BJ (cell line): Measurements from ENCODE around the gene STX5. TPM values are rescaled to one million over a fixed set of nuclear protein-coding genes. Genes with fewer than 3 reads are reported as not detected.
A peak's percentile ranks its signal among the peaks of the same experiment; 100 is the strongest.
"Not testable (repeated sequence)": the region's sequence is repeated elsewhere in the genome, so short reads cannot be mapped to it uniquely, and the experiment has no call there.

Experiments
- CTCF ChIA-PET: fragments of 350-600 bp; formaldehyde crosslinking; extraction: SDS; loops from one replicate; lab custom pipeline; 2021; ENCODE audit warnings: antibody characterized with exemption, inconsistent platforms; lab: Yijun Ruan, JAX
- POLR2A ChIA-PET: fragments of 300-600 bp; sonication (Branson Sonifier 250); formaldehyde crosslinking; extraction: SDS; loops from one replicate; lab custom pipeline; 2021; ENCODE audit warnings: antibody characterized with exemption; lab: Charles Lee
- DNase-seq: peaks from one replicate; pipeline ENCODE4 v3.0.0-alpha.2; 2011; ENCODE audit warnings: low read depth
- H3K27me3 ChIP-seq: 2 replicates; pipeline ENCODE4 v1.6.0; 2011; ENCODE audit warnings: low read length; ENCODE audit not compliant: control insufficient read depth, insufficient read depth
- H3K36me3 ChIP-seq: 2 replicates; pipeline ENCODE4 v1.5.1; 2011; ENCODE audit warnings: low read length; ENCODE audit not compliant: control insufficient read depth, insufficient read depth
- H3K4me3 ChIP-seq: 2 replicates; pipeline ENCODE4 v1.5.1; 2011; ENCODE audit warnings: low read depth, mild to moderate bottlenecking, control low read depth, low read length
- CTCF ChIP-seq: IDR thresholded peaks from 2 replicates; pipeline ENCODE4 v1.5.1; 2011; ENCODE audit warnings: low read depth, mild to moderate bottlenecking, control low read depth, inconsistent platforms, low read length, moderate library complexity; ENCODE audit not compliant: insufficient read depth
- polyA plus RNA-seq: library from polyadenylated mRNA; depleted of rRNA; stranded (reverse); fragments of >200 nt; gene quantifications from 2 replicates; pipeline ENCODE4 v1.2.3, GENCODE V29; 2011; rRNA removed
- small RNA-seq: library from RNA; depleted of rRNA; stranded (forward); fragments of <200 nt; gene quantifications from one replicate; pipeline ENCODE3, GENCODE V24; 2012; ENCODE audit warnings: low replicate concordance, low read depth; ENCODE audit not compliant: insufficient read length

The STX5 gene
- polyA plus RNA-seq, 1 experiment: 76.6 TPM

- DNase-seq: no peak
- ChIA-PET POLR2A (interaction anchor here (0.6 to 1.4 kb wide), 3 partner anchors 9 to 61 kb away, joined by 3 to 10 read pairs (median 9); partner anchors contain the start of genes POLR2G, STX5 and ZBTB3), CTCF (interaction anchor here (0.6 to 12.0 kb wide), 4 partner anchors 16 to 376 kb away, joined by 3 to 122 read pairs (median 3); partner anchors contain the start of gene TMEM179B)
- Histone ChIP-seq H3K36me3 (peaks cover 2% of the 10 kb centered on the region), H3K27me3 (no peaks in the 10 kb centered on the region), H3K4me3 (peak overlapping the region; percentile 69)
- no peak for TF ChIP-seq CTCF
Observed at GRCh38 chr11:62770778-62771143, 61.1 kb downstream of the STX5 start.

- CTCF ChIA-PET: interaction anchor here (0.6 to 2.7 kb wide), 2 partner anchors 26 to 927 kb away, joined by 3 to 17 read pairs; partner anchors contain the start of gene TMEM179B
- not testable (repeated sequence) for H3K4me3 ChIP-seq, DNase-seq, H3K27me3 ChIP-seq, H3K36me3 ChIP-seq
- POLR2A ChIA-PET: interaction anchor here (0.6 kb wide), 1 partner anchor 24 kb away, joined by 7 read pairs; no protein-coding TSS in a partner anchor
Observed at GRCh38 chr11:62760867-62761227, 71.0 kb downstream of the STX5 start.

GRCh38 chr11:62757846-62758788 lies 73.7 kb downstream of the STX5 start:
- TF ChIP-seq CTCF: no peak

More at GRCh38 chr11:62757846-62758788, 73.7 kb downstream of the STX5 start:
- DNase-seq: no peak
- Histone ChIP-seq H3K27me3 (no peaks in the 10 kb centered on the region), H3K4me3 (no peak overlapping the region), H3K36me3 (no peaks in the 10 kb centered on the region)
- ChIA-PET POLR2A (no interaction called here), CTCF (interaction anchor here (1.4 kb wide), 1 partner anchor 28 kb away, joined by 6 read pairs; no protein-coding TSS in a partner anchor)

Small RNAs within 50 kb of the gene (small RNA-seq; reads per million reads assigned to genes)
- gene MIR6514 (4.2 reads per million, percentile 56 among the genes with 10 or more reads in this experiment), gene RF00099 (not detected), gene RNU6-118P (not detected), gene SNORD22 (not detected), gene SNORD26 (not detected), gene SNORD27 (not detected), gene SNORD28 (not detected), gene SNORD30 (3,215 reads per million, percentile 98 among the genes with 10 or more reads in this experiment)

Other genes with a start within 250 kb of the STX5 start
- gene TUT1, start 240.5 kb downstream of the STX5 start, polyA plus RNA-seq: 6.4 and 9.9 TPM in 2 replicates
- 16.4 and 17.8 TPM in 2 replicates for gene MTA2, start 230.2 kb downstream of the STX5 start, polyA plus RNA-seq
- 18.9 and 26.5 TPM in 2 replicates for gene EML3, start 219.3 kb downstream of the STX5 start, polyA plus RNA-seq
- 2.1 and 2.2 TPM in 2 replicates for gene ROM1, start 218.8 kb downstream of the STX5 start, polyA plus RNA-seq
- 24.5 and 42.4 TPM in 2 replicates for gene B3GAT3, start 210.1 kb downstream of the STX5 start, polyA plus RNA-seq
- 388 and 463 TPM in 2 replicates for gene GANAB, start 185.4 kb downstream of the STX5 start, polyA plus RNA-seq
- gene INTS5, start 178.7 kb downstream of the STX5 start, polyA plus RNA-seq: 6.7 and 17.3 TPM in 2 replicates
- 43.0 and 45.2 TPM in 2 replicates for gene C11orf98, start 166.8 kb downstream of the STX5 start, polyA plus RNA-seq
- 5.1 and 6.6 TPM in 2 replicates for gene CSKMT, start 166.7 kb downstream of the STX5 start, polyA plus RNA-seq
- 6.9 TPM in 2 replicates for gene UQCC3, start 160.4 kb downstream of the STX5 start, polyA plus RNA-seq
- 4.0 and 4.1 TPM in 2 replicates for gene LBHD1, start 159.8 kb downstream of the STX5 start, polyA plus RNA-seq
- 83.7 and 86.0 TPM in 2 replicates for gene UBXN1, start 153.0 kb downstream of the STX5 start, polyA plus RNA-seq
- 2.6 and 2.9 TPM in 2 replicates for gene LRRN4CL, start 142.5 kb downstream of the STX5 start, polyA plus RNA-seq
- gene BSCL2, start 124.6 kb downstream of the STX5 start, polyA plus RNA-seq: 70.8 and 94.1 TPM in 2 replicates
- not detected in 2 replicates for gene GNG3, start 124.4 kb downstream of the STX5 start, polyA plus RNA-seq
- gene HNRNPUL2, start 104.6 kb downstream of the STX5 start, polyA plus RNA-seq: 10.0 and 17.3 TPM in 2 replicates
- 31.7 and 32.6 TPM in 2 replicates for gene TTC9C, start 103.6 kb downstream of the STX5 start, polyA plus RNA-seq
- gene ZBTB3, start 77.9 kb downstream of the STX5 start, polyA plus RNA-seq: 3.5 and 3.8 TPM in 2 replicates
- 151 and 208 TPM in 2 replicates for gene POLR2G, start 70.5 kb downstream of the STX5 start, polyA plus RNA-seq
- 9.1 and 17.0 TPM in 2 replicates for gene TAF6L, start 60.7 kb downstream of the STX5 start, polyA plus RNA-seq
- 76.2 and 97.1 TPM in 2 replicates for gene TMEM179B, start 44.6 kb downstream of the STX5 start, polyA plus RNA-seq
- gene TMEM223, start 40.0 kb downstream of the STX5 start, polyA plus RNA-seq: 13.6 and 15.7 TPM in 2 replicates
- 37.8 and 51.0 TPM in 2 replicates for gene NXF1, start 26.6 kb downstream of the STX5 start, polyA plus RNA-seq
- not detected in 2 replicates for gene TEX54, start 790 bp upstream of the STX5 start, polyA plus RNA-seq
- 24.4 and 37.9 TPM in 2 replicates for gene WDR74, start 7.5 kb upstream of the STX5 start, polyA plus RNA-seq
- 394 and 535 TPM in 2 replicates for gene SLC3A2, start 48.8 kb upstream of the STX5 start, polyA plus RNA-seq
- not detected in 2 replicates for gene CHRM1, start 89.3 kb upstream of the STX5 start, polyA plus RNA-seq
- gene SLC22A6, start 152.9 kb upstream of the STX5 start, polyA plus RNA-seq: not detected in 2 replicates
- gene SLC22A8, start 183.8 kb upstream of the STX5 start, polyA plus RNA-seq: not detected in 2 replicates